C4-2B (cell line): ENCODE data around the gene EMC1.

Experiments
- CTCF ChIP-seq: fragments of 450-650 bp; conservative IDR thresholded peaks from 2 replicates; pipeline ENCODE4 v1.5.1; 2017; ENCODE audit warnings: mild to moderate bottlenecking
- ZFX ChIP-seq: fragments of 450-650 bp; IDR thresholded peaks from 2 replicates; pipeline ENCODE4 v1.6.1; 2017

GRCh38 chr1:19202396-19202795, 48.9 kb downstream of the EMC1 start:
- TF ChIP-seq CTCF, result no peak
- no peak for TF ChIP-seq ZFX
